GM21717 (cell line): ENCODE measurements around the gene LMO3.

Source experiments
- ATAC-seq: cut with Tn5 transposase; IDR thresholded peaks from one replicate; pipeline ENCODE4 v1.9.1; 2021; ENCODE audit warnings: mild to moderate bottlenecking, moderate library complexity; ENCODE audit not compliant: unreplicated experiment

Gene LMO3

DNA sequence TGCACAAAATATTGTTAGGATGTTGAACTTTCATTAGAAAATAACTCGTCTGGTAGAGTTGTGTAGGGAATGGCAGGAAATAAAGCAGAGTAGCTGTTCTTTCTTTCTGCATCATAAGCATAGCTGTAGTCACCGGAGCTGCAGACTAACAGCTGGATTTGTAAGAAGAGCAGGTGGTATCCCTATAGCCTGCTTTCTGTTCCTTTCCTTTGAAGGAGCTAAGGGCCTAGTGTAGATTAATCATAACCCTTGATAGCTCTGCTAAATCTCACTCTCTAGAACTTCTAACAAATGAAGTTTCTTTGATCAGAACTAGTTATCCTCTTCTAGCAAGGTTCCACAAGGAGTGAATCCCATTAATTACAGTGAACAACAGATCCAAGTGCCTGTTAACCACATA is 3.5 kb downstream of the LMO3 start:
- no peak for ATAC-seq

DNA sequence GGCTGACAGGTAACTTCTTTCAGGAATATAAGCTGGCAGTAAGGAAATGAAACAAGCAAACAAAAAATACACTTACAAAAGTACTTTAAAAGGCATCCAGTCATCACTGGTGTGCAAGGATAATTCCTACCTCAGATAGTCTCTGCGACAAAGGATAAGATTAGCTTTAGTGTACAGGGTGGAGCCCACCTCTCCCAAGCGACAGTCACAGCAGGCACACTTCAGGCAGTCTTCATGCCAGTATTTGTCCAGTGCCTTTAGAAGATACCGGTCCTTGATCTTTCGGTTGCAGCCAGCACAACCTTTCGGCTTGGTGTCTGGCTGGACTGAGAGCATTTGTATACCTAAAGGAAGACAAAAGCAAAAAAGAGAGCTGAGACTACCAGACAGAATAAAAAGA is 5.4 kb downstream of the LMO3 start:
- no peak for ATAC-seq

DNA sequence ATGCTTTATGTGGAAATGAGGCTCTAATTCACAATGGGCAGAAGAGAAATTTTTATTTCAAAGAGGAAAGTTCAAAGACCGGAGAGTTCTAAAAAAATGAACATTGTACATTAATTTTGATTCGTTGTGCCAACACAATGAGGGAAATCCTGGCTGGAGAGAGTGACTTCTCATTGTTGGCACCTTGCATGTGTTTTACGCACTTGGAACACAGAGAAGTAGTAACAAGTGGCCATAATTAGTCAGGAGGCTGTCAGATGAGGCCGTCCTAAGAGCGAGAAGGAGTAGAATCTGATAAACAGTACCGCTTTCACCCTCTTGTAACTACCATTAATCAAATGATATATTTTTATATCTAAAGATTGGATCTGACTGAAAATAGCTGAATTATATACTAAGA is 6.9 kb downstream of the LMO3 start:
- no peak for ATAC-seq

DNA sequence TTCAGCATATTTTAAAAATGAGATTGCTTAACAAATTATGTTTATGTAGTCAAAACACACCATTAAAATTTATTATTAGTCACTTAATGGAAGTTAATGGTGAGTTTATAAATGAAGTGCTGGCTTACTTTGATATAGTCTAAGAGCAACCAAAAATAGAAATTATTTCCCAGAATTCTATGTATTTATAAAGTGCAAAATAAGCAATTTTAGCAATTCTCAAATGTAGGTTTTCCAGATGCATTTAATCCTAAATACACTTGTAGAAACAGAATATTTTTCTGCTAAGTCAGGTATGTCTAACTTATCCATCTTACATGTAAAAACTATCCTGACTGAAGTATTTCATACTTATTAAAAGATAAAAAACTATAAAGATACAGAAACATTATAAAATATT is 11.2 kb downstream of the LMO3 start:
- no peak for ATAC-seq

DNA sequence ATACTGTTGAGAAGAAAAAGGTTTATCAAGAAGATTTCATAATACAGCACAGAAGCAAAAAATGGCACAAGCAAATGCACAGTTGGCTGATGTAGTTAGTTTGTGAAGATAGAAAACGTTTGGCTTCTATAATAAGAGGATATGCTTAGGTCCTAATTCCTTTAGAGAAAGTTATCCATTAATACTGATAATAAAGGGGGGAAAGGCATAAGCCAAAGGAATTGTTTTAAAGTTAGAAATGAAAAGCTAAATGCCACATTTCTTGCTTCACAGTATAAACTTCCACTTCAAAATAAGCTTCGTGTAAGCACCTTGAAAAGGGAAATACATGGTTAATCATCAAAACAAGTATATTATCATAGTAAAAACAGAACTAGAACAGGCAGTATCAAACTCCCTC is 12.4 kb downstream of the LMO3 start:
- no peak for ATAC-seq

DNA sequence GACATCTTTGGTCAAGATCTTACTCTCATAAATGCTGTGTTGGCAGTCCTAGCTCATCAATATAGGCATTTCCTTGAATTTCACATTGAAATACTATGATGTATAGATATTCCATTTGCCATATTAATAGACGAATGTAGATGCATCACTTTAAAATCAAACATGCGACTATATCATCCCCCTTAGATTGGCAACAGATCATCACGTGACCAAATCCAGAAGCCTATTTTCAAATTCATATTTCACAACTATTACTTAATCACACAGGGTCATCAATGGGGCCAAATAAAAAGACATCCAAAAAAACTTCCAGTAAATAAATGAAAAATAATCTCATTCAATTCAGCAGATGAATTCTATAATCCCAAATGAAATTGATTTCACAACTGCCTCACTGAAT is 15.3 kb downstream of the LMO3 start:
- no peak for ATAC-seq

DNA sequence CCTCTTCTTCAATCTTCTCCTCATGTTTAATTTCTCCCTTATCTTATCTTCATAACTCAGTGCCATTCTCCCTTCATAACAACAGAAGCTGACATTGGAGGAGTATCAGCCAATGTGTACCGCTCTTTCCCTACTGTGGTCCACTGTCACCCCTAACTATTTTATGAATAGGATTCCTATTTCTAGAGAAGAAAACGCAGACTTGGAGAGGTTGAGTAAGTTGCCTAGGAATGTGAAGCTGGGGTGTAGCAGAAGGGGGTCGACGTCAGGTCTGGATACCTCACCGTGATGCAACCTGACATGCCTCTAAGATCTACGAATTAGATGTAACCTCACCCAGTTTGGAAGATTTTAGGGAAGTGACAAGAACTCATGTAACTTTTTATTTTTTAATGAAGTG is 17.1 kb downstream of the LMO3 start:
- ATAC-seq = no peak

DNA sequence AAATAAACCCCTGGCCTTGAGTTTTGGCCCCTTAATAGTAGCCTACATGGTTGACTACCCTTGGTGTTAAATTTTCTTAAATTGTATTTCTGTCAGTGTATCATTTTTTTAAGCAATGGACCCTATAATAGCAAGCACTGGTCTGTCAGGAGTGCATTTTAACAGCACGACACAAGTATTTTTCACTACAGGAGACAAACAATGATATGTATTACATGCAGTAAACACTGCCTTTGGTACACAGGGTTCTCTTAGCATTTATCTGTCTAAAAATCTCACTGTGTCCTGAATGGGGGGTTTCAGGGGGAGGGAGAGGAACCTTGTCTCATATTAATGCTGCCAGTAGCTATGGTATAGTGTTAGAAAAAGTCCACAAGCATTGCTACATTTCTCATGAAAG is 18.4 kb downstream of the LMO3 start:
- ATAC-seq = no peak

DNA sequence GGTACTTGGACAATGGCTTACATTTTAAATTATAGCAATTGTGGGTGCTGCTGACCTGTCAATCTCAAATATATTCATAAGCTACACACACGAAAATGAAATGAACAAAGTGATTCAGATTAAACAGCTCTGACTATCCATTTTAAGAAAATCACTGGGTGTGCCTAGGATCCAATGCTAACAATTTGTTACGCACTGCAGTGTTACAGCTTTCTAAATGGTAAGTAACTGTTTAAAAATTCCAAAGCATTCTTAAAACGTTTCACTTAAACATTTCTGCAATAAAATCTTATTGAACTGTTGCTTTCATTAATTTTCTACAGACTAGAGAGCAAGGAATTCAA is 18.9 kb downstream of the LMO3 start:
- no peak for ATAC-seq

DNA sequence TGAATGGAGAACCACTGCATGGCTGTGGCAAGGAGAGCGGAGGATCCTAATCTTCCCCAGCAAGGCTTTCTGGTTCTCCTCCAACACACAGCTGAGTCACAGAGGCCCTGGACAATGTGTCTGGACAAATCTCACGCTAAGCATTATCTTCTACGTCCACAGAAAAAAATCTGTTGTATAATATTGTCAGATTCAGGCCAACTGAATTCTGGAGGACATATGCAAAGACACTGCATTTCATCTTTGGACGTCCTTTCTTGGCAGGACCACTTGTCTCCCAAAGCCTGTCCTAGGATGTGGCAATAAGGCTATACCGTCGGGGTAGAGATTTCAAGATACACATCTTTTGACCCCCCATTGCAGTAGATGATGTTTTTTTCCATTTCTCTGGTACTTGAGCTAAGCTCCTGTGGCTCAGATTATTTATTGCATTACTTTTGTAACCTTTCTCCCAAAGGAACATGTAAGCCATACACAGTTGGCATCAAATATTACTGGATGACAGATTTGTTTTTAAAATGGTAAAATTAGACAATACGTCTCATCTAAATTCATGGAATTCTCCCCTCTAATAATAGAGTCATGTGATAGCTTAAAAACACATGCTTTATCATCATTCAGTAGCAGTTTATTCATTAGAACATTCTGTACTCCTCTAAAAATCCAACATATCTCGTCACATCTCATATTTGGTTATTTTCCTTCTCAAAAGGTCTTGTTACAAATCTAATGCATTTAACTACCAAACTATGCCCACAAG is 19.4 kb downstream of the LMO3 start:
- no peak for ATAC-seq

DNA sequence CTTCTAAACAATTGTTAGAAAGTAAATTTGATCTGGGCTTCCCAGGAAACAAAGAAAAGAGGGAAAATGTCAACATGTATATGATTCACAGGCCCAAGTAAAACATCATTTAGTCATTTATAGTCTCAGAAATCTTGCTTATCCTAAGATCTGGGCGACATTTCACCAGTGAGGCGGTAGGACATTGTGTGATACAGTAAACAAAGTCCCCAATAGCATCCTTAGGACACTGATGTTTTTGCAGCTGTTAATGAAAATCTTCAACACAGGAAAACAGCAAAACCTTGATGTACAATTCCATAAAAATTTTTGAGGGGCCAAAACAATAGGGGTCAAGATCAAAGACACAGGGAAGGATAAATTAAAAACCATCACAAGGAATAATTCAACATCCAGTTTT is 20.2 kb downstream of the LMO3 start:
- ATAC-seq = no peak

DNA sequence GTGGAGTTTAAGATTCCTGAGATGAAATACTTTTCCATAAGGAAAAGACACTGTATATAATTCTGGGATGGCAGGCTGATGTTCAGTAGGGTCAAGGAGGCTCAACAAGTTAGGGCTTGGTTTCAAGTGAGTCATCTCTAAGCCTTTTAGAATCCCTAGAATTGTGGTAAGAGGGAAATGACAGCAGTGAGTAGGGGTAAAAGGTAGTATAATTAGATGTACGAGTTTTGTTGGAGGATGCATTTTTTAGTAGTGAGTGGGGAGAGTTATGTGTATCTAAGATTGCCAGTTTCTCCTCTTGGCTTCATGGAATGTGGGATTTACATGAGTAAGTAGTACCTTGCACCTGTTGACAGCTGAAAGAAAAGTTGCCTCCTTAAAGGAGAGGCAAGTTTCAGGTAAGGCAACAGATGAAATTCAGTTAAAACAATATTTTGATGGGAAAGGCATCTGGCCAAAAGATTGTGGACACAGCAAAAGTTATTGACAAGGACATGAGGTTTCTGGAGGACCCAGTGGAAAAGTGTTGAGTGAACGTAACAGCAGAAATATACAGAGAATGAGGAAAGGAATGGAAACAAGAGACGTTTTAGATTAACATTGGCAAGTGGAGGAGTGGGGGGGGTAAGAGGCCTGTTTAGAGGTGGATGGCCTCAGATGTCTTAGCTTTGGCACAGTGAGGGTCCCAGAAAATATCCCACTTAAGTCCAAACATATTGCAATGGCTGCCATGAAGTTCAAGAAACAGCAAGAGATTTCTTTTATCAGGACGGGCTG is 21.8 kb downstream of the LMO3 start:
- no peak for ATAC-seq

DNA sequence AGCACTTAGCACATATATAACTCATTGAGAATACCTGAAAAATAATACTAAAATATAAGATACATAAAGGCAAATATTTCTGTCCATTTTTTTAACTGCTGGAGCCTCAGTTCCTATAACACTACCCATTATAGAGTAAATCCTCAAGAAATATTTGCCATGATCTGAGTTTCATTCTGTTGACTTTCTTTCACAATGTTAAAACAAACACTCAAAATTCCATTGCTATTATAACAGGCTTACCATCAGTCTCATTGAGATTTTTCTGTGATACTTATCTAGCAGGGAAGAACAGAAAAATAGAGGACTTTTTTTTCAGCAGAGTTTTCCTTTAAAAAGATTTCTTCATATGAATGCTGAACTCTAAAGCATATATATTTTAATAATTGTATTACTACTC is 24.5 kb downstream of the LMO3 start:
- no peak for ATAC-seq

DNA sequence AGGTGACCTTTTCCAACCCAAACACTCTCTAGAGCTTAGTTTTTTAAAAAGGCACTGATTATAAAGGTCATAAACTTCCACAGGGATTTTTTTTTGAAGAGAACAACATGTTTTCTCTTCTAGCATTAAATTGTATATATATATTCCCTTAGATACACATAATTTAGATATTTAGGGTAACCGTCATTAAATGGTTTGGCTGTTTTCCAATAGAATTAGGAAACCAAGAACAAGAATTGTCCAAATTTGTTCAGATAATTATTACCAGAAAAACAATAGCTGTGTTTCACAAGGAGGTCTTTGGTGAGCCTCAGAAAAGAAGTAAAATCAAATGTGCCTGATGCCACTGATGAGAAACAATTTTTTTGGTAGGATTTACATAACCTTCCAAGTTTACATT is 26.9 kb downstream of the LMO3 start:
- ATAC-seq = no peak

DNA sequence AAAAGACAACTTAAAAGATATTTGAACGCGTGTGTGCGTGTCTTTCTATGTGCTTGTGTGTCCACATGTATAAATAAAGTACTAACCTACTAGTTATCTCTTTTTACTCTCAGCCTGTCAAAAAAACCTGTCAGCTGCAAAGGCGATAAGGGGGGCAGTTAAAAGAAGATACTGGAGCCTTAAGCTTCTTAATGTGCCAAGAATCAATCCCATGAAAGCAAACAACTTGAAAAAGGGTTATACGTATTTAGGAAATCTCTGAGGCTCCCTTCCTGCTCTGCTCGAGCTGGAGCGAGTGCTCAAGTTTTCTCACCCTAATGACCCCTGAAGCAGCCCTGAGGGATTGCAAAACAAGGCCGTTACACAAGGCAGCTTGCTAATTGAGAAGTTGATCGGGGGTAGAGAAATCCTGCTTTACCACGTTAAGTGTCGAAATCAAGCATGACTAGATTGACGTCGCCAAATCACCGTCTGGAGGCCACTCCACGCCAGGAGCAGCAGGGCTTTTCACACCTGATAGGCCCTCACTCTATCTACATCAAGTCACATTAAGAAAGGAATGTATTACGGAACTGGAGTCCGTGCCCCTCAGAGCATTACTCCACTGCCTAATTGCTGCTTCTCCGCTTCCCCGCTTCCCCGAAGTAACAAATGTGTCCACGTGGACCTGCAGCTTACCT is 32.4 kb downstream of the LMO3 start:
- no peak for ATAC-seq

DNA sequence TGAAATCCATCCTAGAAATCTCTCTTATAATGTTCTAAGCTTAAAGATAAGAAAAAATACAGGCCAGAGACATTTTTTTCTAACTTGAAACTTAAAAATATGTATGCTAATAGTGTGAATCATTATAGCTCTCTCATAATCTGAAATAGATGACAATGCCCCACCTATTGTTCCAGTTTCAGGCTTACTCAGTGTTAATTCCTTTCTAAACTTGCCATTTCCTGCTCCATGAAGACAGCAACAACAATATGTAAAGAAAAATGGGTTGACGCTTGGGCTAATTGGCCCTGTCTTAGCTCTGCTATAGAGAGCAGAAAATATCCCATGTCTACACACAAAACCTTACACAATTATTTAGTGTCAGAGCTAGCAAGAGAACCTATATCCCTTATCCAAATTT is 37.1 kb downstream of the LMO3 start:
- ATAC-seq = peak; percentile 82

DNA sequence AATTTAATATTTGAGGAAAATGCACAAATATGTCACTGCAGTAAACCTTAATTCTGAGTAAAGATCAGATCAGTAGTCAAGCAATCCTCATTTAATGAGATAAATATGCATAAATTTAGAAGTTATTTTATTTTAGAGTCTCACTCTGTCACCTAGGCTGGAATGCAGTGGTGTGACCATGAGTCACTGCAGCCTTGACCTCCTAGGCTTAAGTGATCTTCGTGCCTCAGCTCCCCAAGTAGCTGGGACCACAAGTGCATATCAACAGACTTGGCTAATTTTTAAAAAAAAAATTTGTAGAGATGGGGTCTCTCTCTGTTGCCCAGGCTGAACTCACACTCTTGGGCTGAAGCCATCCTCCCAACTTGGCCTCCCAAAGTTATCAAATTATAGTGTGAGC is 41.3 kb downstream of the LMO3 start:
- ATAC-seq = no peak

DNA sequence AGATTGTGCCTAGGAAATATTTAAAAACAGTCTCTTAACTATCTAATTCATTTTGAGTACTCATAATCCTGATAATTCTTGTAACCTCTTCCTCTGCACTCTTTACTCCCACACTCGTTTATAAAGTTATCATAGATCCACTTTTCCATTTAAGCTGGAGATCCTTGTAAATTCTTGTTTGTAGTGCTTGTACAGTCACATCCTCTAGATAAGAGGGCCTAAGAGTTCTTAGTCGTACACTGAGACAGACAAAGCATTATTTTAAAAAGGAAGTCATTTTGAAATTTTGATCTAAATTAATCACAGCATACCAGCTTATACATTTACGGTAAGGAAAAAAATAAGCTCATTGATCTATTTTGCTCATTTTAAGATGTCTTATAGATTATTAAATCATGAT is 42.5 kb downstream of the LMO3 start:
- ATAC-seq = no peak

DNA sequence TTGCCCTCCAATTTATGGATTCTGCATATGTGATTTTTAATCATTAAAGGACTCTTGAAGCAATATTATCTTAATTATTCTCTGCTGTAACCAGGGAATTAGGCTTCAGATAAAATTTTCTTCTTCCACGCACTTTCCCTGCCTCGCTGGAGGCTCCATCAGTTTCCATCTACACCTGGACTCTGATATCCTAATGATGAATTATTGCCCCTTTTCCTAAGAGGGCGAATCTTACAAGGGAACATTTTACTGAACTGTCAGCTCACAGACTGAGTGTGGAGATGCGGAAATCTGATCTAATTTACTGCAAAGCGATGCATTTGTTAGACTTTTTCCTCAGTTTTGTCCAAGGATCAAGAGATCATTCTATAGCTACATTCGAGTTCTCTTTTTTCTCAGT is 43.0 kb downstream of the LMO3 start:
- ATAC-seq = no peak

DNA sequence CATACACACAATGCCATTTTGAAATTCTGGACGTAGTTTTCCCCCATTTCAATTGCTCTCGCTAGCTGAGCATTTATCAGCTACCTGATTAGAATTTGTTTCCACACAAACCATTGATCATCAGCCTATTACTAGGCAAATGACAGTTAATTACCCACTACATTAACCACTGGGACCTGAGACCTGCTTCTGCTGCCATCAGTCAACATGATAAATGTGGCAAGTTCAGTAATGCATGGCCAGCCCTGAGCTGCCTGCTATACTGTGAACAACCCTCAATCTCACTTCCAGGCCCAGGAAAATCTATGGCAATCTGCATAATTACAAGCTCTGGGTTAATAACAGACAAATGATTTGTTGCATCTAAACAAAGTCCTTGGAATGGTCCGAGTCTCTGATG is 43.5 kb downstream of the LMO3 start:
- no peak for ATAC-seq

DNA sequence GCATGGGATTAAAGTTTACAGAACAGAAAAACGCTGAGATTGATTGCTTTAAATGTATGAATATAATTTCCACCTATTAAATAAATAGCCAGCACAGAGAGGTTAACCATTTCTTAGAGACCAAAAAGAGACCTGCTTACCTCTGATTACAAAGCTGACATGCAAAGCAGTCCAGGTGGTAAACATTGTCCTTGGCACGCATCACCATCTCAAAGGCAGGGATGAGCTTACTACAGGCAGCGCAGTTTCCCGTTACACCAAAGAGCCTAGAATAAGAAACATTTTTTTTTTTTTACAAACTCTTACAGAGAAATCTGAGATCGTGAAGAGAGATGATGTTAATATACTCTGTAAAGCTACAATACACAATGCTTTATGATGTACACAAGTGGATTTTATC is 45.7 kb downstream of the LMO3 start:
- no peak for ATAC-seq

DNA sequence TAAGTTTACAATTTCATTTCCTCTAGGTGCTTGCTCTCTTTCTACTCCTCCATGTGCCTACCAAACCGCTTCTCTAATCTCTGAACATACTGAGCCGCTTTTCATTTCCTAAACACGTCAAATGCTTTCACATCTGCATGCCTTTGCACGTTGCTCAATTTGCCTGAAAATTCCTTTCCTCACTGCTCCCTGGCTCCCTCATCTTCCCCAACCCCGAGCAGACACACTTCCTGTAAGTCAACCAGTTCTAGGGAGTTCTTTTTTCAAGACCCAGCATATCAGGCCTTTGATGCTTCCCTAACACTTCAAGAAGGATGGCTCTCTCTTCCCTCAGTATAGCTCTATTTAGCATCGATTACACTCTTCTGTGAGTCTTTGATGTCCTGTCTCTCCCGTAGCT is 50.3 kb downstream of the LMO3 start:
- ATAC-seq = no peak
